ENCODE data around the gene CCND1. TPM values are rescaled to one million over a fixed set of nuclear protein-coding genes. Genes with fewer than 3 reads are reported as not detected.

Gene CCND1
- total and polyA plus RNA-seq, 4 experiments from 2014 or later = 1.00 to 1.8 (median 1.6) TPM

DNA sequence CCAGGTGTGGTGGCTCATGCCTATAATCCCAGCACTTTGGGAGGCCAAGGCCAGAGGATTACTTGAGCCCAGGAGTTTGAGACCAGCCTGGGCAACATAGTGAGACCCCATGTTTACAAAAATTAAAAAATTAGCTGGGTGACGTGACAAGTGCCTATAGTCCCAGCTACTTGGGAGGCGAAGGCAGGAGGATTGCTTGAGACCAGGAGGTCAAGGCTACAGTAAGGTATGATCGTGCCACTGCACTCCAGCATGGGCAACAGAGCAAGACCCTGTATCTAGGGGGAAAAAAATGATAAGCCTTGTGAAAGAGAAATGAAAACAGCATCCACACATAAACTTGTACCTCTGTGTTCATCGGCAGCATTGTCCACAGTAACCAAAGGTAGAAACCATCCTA is 8.1 kb upstream of the CCND1 start:
- H3K27me3 ChIP-seq (ENCODE audit: insufficient read depth, low read length) = peaks cover 16% of the 10 kb centered on the region
- no peak for DNase-seq
- H3K9me3 Mint-ChIP-seq = peaks cover 0 to 9% (median 5%) of the 10 kb centered on the region in 8 donors
- no peaks in the 10 kb centered on the region for H3K9me3 ChIP-seq (ENCODE audit: control insufficient read depth in 1 of 2, low read length in 2 of 2)
- H3K4me1 ChIP-seq (ENCODE audit: insufficient read depth, low read length) = peaks cover 14% of the 10 kb centered on the region
- H3K27ac ChIP-seq (ENCODE audit: low read depth, low read length) = no peak overlapping the region
- H3K4me3 ChIP-seq (ENCODE audit: low read length in 2 of 2) = no peak overlapping the region
- intact Hi-C loops (cut with micrococcal nuclease) = no loop called here
- no peaks in the 10 kb centered on the region for H3K36me3 ChIP-seq (ENCODE audit: insufficient read depth, low read length)
- CTCF ChIA-PET (ENCODE audit: partially characterized antibody) = no interaction called here
- H3K27ac Mint-ChIP-seq = no peak overlapping the region
- H3K27me3 Mint-ChIP-seq = peaks cover 12 to 25% of the 10 kb centered on the region in 2 donors
- POLR2A ChIA-PET (ENCODE audit: partially characterized antibody) = no interaction called here
- H3K36me3 Mint-ChIP-seq = no peaks in the 10 kb centered on the region
- H3K4me3 Mint-ChIP-seq = no peak overlapping the region
- H3K4me1 Mint-ChIP-seq = peaks cover 0 to 12% (median 8%) of the 10 kb centered on the region in 4 donors

DNA sequence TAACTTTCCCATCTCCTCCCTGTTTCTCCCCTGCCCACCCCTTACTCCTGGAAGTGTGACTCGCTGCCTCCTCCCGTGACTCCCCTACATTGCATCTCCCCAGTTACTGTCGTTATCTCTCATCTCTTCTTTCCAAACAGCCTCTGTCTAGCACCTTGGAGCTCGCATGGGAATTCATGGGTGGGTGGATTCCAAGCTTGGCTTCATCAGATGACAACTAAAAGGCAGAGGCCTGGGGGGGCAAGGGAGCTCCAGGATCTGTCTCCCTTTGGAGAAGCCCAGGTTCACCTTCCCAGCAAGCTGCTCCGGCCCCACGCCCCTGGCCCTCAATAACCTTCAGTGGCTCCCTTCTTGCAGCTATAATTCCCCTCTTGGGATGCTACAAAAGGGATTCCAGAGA is 6.9 kb upstream of the CCND1 start:
- Histone ChIP-seq H3K4me3 (ENCODE audit: low read length in 2 of 2) (no peak overlapping the region), H3K36me3 (ENCODE audit: insufficient read depth, low read length) (no peaks in the 10 kb centered on the region), H3K27ac (ENCODE audit: low read depth, low read length) (no peak overlapping the region), H3K4me1 (ENCODE audit: insufficient read depth, low read length) (peaks cover 25% of the 10 kb centered on the region), H3K9me3 (ENCODE audit: control insufficient read depth in 1 of 2, low read length in 2 of 2) (no peaks in the 10 kb centered on the region), H3K27me3 (ENCODE audit: insufficient read depth, low read length) (peaks cover 21% of the 10 kb centered on the region)
- POLR2A ChIA-PET (ENCODE audit: partially characterized antibody) = no interaction called here
- CTCF ChIA-PET (ENCODE audit: partially characterized antibody) = interaction anchor here (1.4 kb wide), 1 partner anchor 10 kb away, joined by 4 read pairs; no protein-coding TSS in a partner anchor
- Mint-ChIP-seq H3K27me3 (peaks cover 16 to 29% of the 10 kb centered on the region in 2 donors), H3K9me3 (peaks cover 0 to 10% (median 4%) of the 10 kb centered on the region in 8 donors), H3K4me1 (peaks cover 1 to 18% (median 9%) of the 10 kb centered on the region in 4 donors), H3K36me3 (no peaks in the 10 kb centered on the region), H3K4me3 (no peak overlapping the region), H3K27ac (no peak overlapping the region)
- intact Hi-C loops (cut with micrococcal nuclease) = no loop called here
- DNase-seq = no peak

- no peak overlapping the region for H3K4me3 ChIP-seq (ENCODE audit: low read length in 2 of 2)
- DNase-seq = peak in 1 of 5 donors; percentile 15
- Mint-ChIP-seq H3K27me3 (peaks cover 17 to 28% of the 10 kb centered on the region in 2 donors), H3K36me3 (no peaks in the 10 kb centered on the region), H3K4me3 (no peak overlapping the region), H3K27ac (no peak overlapping the region), H3K4me1 (peaks cover 3 to 19% (median 12%) of the 10 kb centered on the region in 4 donors), H3K9me3 (peaks cover 0 to 8% (median 3%) of the 10 kb centered on the region in 8 donors)
- H3K4me1 ChIP-seq (ENCODE audit: insufficient read depth, low read length) = peaks cover 30% of the 10 kb centered on the region
- no peaks in the 10 kb centered on the region for H3K36me3 ChIP-seq (ENCODE audit: insufficient read depth, low read length)
- intact Hi-C loops (cut with micrococcal nuclease) = no loop called here
- H3K27me3 ChIP-seq (ENCODE audit: insufficient read depth, low read length) = peaks cover 21% of the 10 kb centered on the region
- CTCF ChIA-PET (ENCODE audit: partially characterized antibody) = interaction anchor here (1.4 kb wide), 1 partner anchor 9 kb away, joined by 4 read pairs; no protein-coding TSS in a partner anchor
- no peak overlapping the region for H3K27ac ChIP-seq (ENCODE audit: low read depth, low read length)
- POLR2A ChIA-PET (ENCODE audit: partially characterized antibody) = no interaction called here
- no peaks in the 10 kb centered on the region for H3K9me3 ChIP-seq (ENCODE audit: control insufficient read depth in 1 of 2, low read length in 2 of 2)
These were observed 6.4 kb upstream of the CCND1 start for GRCh38 chr11:69634590-69634989.

DNA sequence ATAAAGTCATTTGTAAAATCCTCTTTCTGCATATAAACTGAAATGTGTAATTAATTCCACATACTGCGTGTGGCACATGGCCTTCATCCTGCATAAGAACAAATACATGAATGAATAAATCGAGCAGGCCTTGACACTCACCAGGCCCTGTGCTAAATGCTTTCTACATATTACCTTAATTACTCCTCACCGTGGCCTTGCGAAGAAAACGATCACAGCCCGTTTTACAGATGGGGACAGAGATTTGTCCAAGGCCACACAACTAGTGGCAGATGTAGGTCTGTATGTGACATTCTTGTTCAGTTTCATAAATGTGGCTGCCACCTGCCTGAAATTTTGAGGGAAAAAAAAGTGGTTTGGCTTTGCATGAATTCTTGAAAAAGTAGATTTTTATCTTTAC is 5.8 kb upstream of the CCND1 start:
- Mint-ChIP-seq H3K4me1 (peaks cover 3 to 26% (median 16%) of the 10 kb centered on the region in 4 donors), H3K27me3 (peaks cover 18 to 30% of the 10 kb centered on the region in 2 donors), H3K9me3 (peaks cover 0 to 3% (median 0%) of the 10 kb centered on the region in 8 donors), H3K27ac (no peak overlapping the region), H3K4me3 (no peak overlapping the region), H3K36me3 (no peaks in the 10 kb centered on the region)
- intact Hi-C loops (cut with micrococcal nuclease) = no loop called here
- Histone ChIP-seq H3K4me1 (ENCODE audit: insufficient read depth, low read length) (peaks cover 37% of the 10 kb centered on the region), H3K36me3 (ENCODE audit: insufficient read depth, low read length) (no peaks in the 10 kb centered on the region), H3K27me3 (ENCODE audit: insufficient read depth, low read length) (peaks cover 27% of the 10 kb centered on the region), H3K9me3 (ENCODE audit: control insufficient read depth in 1 of 2, low read length in 2 of 2) (no peaks in the 10 kb centered on the region), H3K4me3 (ENCODE audit: low read length in 2 of 2) (no peak overlapping the region), H3K27ac (ENCODE audit: low read depth, low read length) (no peak overlapping the region)
- ChIA-PET CTCF (ENCODE audit: partially characterized antibody) (interaction anchor here (1.0 kb wide), 1 partner anchor 35 kb away, joined by 3 read pairs; no protein-coding TSS in a partner anchor), POLR2A (ENCODE audit: partially characterized antibody) (no interaction called here)
- DNase-seq = no peak

- H3K36me3 ChIP-seq (ENCODE audit: insufficient read depth, low read length) = no peaks in the 10 kb centered on the region
- no peak overlapping the region for H3K27ac ChIP-seq (ENCODE audit: low read depth, low read length)
- peaks cover 0 to under 1% of the 10 kb centered on the region in 2 donors for H3K36me3 Mint-ChIP-seq
- peaks cover 43% of the 10 kb centered on the region for H3K4me1 ChIP-seq (ENCODE audit: insufficient read depth, low read length)
- H3K9me3 ChIP-seq (ENCODE audit: control insufficient read depth in 1 of 2, low read length in 2 of 2) = no peaks in the 10 kb centered on the region
- peaks cover 6 to 33% (median 22%) of the 10 kb centered on the region in 4 donors for H3K4me1 Mint-ChIP-seq
- H3K9me3 Mint-ChIP-seq = peaks cover 0 to 3% (median 0%) of the 10 kb centered on the region in 8 donors
- no peak overlapping the region for H3K27ac Mint-ChIP-seq
- peak overlapping the region in 5 of 8 donors; percentile 7 to 26 (median 13) for H3K4me3 Mint-ChIP-seq
- ChIA-PET POLR2A (ENCODE audit: partially characterized antibody) (no interaction called here), CTCF (ENCODE audit: partially characterized antibody) (interaction anchor here (1.0 kb wide), 1 partner anchor 34 kb away, joined by 3 read pairs; no protein-coding TSS in a partner anchor)
- peak in 1 of 5 donors; percentile 6 for DNase-seq
- peaks cover 22 to 35% of the 10 kb centered on the region in 2 donors for H3K27me3 Mint-ChIP-seq
- intact Hi-C loops (cut with micrococcal nuclease) = no loop called here
- peaks cover 32% of the 10 kb centered on the region for H3K27me3 ChIP-seq (ENCODE audit: insufficient read depth, low read length)
- no peak overlapping the region for H3K4me3 ChIP-seq (ENCODE audit: low read length in 2 of 2)
These were observed 5.0 kb upstream of the CCND1 start for GRCh38 chr11:69635804-69636511.

DNA sequence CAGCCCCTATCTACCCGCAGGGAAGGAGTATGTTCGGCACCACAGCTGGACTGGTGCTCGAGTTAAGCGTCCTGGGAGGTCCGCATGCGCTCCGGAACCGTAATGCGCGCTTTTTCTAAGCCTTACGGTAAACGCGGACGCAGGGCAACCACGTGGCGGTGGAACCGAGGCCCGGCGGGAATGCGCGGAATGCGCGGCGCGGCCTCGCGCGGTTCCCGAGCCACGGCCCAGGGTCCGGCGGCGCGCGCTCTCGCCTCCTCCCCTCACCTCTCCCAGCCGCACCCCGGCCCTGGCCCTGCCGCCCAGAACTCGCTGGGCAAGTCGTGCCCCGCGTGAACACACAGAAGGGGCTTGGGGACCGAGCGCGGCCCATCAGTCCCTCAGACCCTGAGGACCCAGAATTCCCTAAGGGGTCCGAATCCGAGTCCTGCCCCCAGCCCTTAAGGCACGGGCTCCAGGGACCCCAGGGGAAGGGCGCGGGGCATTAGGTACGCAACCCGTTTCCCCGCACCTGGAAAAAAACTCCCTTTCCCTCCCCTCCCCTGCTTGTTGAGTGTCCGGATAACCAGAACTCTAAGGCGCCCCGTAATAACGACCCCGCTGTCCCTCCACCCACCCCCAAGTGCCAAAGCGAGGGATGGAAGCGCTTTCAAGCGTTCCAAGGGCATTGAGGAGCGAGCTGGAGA is 4.3 kb upstream of the CCND1 start:
- peaks cover 11 to 38% (median 27%) of the 10 kb centered on the region in 4 donors for H3K4me1 Mint-ChIP-seq
- peak in 1 of 5 donors; percentile 31 for DNase-seq
- peaks cover 49% of the 10 kb centered on the region for H3K4me1 ChIP-seq (ENCODE audit: insufficient read depth, low read length)
- H3K36me3 ChIP-seq (ENCODE audit: insufficient read depth, low read length) = no peaks in the 10 kb centered on the region
- peaks cover 37% of the 10 kb centered on the region for H3K27me3 ChIP-seq (ENCODE audit: insufficient read depth, low read length)
- H3K9me3 Mint-ChIP-seq = peaks cover 0 to 3% (median 0%) of the 10 kb centered on the region in 8 donors
- H3K4me3 Mint-ChIP-seq = peak overlapping the region; percentile 20 to 59 (median 40)
- peaks cover 0 to 1% of the 10 kb centered on the region in 2 donors for H3K36me3 Mint-ChIP-seq
- H3K27ac ChIP-seq (ENCODE audit: low read depth, low read length) = no peak overlapping the region
- H3K27ac Mint-ChIP-seq = no peak overlapping the region
- H3K9me3 ChIP-seq (ENCODE audit: control insufficient read depth in 1 of 2, low read length in 2 of 2) = no peaks in the 10 kb centered on the region
- intact Hi-C loops (cut with micrococcal nuclease) = no loop called here
- ChIA-PET POLR2A (ENCODE audit: partially characterized antibody) (no interaction called here), CTCF (ENCODE audit: partially characterized antibody) (no interaction called here)
- no peak overlapping the region for H3K4me3 ChIP-seq (ENCODE audit: low read length in 2 of 2)
- H3K27me3 Mint-ChIP-seq = peaks cover 24 to 40% of the 10 kb centered on the region in 2 donors

Data from CD4-positive, alpha-beta memory T cell (primary cell).